LoVo (cell line): ENCODE measurements around the gene ACTR5.
"Not testable (repeated sequence)": the region's sequence is repeated elsewhere in the genome, so short reads cannot be mapped to it uniquely, and the experiment has no call there.

Source experiments
- DNase-seq: peaks from one replicate; pipeline ENCODE4 v3.0.0-alpha.2; 2016; ENCODE audit warnings: low spot score

ACTR5 gene

DNA sequence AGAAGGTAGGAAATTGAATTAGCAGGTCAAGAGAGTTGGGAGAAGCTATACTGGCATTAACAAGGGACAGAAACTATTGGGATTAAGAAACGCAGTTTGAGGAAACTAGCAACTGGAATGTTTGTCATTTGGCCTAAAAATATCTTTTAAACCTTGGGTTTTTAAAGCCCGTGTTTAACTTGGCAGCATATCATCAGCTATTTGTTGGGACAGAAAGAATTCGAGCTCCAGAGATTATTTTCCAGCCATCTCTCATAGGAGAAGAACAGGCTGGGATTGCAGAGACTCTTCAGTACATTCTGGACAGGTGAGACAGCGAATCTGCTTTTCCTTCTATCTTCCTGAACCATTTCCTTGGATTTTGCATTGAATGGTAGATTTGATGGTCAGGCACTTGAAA lies 17.8 kb downstream of the ACTR5 start:
- no peak for DNase-seq

DNA sequence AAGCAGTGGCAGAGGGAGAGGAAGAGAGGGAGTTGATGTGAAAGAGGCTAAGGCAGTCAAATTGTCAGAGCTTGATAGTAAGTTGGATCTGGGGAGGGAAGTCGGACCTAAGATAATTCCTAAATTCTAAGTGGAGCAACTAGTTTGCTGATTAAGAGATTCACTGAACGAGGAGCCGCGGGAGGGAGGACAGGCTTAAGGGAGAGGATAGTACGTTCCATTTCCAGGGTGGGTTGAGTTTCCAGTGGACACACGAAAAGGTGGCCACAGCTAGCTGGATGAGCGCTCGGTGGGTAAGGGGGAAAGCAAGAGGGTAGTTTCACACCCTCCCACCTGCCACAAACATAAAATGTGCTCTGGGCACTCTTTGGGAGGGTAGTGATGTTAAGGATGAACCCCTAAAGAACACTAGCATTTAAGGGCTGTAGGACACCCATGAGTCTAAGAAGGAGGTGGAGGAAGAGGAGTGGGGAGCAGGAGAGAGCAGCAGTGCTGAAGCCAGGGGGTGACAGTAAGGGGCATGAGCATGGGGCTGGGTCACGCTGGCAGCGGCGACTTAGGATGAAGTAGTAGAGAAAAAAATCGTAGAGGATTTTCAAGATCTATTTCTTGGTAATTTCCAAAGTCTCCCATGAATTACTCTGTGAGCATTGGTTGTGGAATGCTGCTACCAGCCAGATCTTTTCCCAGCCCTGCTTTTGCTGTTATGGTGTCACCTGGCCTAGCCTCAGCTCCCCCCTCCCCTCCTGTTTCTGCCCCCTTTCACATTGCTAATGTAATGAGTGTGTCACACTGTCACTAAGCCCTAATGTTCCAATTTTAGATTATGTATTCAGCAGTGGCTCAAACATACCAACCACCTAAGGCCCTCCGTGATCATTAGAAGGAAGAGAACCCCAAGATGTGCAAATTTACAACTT lies 21.4 kb downstream of the ACTR5 start:
- DNase-seq: no peak

DNA sequence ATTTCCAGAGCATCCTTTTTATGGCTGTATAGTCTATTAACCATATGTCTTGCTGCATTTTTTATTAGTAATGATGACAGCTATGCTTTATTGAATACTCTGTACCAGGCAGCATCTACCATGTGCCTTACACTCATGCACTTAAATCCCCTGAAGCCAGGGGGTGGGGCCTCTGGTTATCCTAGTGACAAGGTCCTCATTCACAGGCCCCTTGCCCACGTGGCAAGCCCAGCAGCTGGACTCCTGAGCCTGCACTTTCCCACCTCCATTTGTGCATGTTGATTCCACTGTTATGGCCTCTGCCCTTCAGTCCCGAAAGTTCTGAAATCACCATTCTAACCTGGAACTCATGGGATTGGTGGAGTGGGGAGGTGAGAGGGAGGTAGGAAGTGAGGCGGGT lies 22.3 kb downstream of the ACTR5 start:
- DNase-seq: no peak

DNA sequence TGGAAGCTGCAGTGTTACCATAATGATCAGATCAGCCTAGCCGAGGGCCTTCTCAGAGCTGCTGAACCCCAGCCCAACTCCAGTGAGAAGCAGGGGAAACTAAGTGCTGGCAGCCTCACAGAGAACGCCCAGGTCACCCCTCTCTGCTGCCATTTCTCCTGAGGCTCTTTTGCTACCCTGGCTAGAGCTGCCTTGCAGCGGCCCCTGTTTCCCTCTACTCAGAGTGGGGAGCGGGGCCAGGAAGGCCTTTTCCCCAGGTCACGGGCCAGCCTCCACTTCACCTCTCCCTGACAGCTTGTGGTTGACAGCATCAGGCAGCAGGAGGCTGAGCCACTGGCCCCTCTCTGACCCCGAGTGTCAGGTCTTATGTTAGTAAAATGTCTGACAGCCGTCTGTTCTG lies 22.7 kb downstream of the ACTR5 start:
- no peak for DNase-seq

DNA sequence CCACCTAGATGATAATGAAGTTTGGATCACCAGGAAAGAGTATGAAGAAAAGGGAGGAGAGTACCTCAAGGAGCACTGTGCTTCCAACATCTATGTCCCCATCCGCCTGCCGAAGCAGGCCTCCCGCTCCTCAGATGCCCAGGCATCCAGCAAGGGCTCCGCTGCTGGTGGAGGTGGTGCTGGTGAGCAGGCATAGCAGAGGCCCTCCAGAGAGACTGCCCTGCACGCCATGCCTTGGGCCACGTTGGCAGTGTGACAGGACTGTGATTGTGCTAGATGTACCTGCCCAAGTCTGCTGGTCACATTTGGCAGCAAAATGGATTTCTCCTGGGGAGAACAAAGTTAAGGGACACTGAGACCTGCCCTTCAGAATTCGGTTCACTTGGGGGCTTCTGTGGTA lies 23.4 kb downstream of the ACTR5 start:
- DNase-seq: no peak

DNA sequence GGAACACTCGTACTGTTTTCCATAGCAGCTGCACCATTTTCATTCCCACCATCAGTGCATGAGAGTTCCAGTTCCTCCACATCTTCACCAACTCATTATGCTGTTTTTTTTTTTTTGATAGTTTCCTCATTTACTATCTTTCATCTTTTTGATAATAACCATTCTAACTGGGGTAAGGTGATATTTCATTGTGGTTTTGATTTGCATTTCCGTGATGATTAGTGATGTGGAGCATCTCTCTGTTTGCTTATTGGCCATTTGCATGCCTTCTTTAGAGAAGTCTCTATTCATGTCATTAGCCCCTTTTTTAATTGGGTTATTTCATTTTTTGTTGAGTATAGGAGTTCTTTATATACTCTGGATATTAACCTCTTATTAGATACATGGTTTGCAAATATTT lies 25.9 kb downstream of the ACTR5 start:
- no peak for DNase-seq

DNA sequence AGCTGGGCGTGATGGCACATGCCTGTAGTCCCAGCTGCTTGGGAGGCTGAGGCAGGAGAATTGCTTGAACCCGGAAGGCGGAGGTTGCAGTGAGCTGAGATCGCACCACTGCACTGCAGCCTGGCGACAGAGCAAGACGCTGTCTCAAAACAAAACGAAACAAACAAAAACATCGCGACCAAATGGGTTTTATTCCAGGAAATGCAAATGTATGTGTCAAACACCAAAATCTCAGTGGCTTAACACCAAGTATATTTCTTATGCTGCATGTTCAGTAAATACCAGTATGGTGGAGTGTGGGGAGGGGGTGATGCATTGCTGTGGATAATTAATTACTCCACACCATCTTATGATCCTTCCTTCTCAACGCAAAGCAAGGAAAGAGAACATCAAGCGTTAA lies 28.1 kb downstream of the ACTR5 start:
- no peak for DNase-seq

DNA sequence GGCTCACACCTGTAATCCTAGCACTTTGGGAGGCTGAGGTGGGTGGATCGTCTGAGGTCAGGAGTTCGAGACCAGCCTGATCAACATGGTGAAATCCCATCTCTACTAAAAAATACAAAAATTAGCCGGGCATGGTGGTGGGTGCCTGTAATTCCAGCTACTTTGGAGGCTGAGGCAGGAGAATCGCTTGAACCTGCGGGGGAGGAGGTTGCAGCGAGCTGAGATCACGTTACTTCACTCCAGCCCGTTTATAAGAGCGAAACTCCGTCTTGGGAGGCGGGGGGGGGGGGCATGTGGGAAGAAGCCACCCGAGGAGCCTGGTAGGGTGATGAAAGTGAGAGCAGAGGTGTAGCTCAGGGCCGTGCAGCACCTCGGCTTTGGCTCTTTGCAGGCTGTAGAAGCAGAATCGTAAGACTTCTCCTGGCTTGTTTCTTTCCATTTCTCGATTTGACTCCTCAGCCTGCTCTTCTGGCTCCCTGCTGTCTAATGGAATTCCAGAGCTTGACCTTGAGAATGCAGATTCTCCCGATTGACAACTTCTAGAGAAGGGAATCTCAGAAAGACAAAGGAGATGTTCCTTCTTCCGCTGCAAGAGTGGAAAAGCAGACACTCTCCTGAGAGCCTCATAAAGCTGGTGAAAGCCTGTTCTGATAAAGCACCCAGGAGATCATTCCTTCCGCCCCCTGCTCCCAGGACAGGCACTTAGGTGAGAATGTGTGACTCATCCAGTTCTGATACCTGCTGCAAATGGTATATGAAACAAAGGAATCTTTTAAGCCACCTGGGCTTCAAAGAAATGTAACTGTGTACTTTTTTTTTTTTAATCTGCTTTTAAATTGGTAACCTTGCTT lies 31.2 kb downstream of the ACTR5 start:
- DNase-seq: peak; percentile 58

DNA sequence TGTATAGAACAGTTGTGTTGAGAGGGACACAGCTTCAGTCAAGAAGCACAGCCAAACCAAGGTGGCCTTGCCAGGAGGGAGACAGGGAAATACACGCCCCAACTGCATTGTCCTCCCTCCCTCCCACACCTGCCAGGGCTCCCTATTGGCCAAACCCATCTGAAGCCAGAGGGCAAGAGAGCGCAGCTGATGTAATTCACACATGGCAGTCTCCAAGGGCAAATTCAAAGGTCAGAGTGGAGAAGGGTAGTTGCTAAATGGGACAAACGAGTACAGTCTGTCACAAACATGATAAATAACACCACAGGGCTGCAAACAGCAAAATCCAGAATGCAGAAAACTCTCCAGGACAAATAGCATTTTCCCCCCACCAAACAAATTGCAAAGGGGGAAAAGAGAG lies 34.0 kb downstream of the ACTR5 start:
- no peak for DNase-seq

DNA sequence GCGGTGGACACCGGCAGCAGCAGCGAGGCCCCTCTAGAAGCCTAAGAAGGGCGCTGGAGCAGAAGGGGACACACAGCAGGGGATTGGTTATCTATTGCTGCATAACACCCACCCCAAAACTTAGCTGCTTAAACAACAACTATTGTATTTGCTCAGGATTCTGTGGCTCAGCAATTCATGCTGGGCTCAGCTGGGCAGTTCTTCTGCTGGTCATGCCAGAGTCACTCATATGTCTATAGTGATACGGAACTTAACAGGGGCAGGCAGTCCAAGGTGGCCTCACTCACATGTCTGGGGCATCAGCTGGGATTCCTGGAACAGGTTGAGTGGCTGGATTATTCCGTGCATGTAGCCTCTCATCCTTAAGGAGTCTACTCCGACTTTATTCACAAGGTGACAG lies 39.6 kb downstream of the ACTR5 start:
- no peak for DNase-seq

DNA sequence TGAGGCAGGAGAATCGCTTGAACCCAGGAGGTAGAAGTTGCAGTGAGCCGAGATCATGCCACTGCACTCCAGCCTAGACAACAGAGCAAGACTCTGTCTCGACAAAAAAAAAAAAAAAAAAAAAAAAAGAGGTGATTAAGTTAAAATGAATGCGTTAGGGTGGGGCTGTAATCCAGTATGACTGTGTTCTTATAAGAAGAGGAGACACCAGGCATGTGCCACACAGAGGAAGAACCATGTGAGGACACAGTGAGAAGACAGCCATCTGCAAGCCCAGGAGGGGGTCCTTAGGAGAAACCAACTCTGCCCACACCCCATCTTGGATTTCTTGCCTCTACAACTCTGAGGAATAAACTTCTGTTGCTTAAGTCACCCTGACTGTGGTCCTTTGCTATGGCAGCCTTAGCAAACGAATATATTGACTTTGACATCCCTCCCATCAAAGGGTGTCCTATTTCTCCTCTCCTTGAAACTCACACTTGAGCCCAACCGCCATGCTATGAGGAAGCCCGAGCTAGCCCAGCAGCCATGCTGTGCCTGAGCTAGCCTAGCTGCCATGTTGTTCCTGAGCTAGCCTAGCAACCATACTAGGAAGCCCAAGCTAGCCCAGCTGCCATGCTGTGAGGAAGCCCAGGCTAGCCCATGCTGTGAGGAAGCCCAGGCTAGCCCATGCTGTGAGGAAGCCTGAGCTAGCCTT lies 41.4 kb downstream of the ACTR5 start:
- peak; percentile 65 for DNase-seq

DNA sequence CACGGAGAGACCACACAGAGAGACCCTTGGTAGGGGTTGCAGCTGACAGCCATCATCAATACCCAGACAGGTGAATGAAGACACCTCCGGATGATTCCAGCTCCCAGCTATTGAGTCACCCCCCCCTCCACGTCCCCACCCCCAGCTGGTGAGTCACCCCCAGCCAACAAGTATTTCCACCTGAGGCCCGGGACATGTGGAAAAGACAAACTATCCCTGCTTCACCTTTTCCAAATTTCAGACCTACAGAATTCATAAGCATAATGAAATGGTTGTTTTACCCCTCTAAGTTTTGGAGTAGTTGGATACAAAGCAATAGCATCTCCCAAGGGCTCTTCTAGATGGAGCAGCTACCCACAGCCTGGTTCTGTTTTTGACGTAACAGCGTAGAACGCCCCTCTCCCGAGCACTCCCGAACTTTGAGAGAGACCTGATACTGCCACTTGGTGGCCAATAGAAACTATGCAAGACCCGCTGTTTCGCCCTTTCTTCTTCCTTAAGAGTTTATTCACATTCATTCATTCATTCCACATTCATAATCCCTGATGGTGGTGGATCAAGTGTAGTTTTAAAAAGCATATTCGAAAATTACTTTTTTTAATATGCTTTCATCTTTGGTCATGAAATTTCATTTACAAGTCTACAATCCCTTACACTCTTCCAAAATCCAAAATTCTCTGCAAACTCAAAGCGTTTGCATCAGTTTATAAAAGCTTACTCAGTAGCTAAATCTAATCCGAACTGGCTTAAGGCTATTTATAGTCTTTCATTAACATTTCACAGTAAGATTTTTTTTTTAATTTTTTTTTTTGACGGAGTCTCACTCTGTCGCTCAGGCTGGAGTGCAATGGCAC lies 42.2 kb downstream of the ACTR5 start:
- no peak for DNase-seq

DNA sequence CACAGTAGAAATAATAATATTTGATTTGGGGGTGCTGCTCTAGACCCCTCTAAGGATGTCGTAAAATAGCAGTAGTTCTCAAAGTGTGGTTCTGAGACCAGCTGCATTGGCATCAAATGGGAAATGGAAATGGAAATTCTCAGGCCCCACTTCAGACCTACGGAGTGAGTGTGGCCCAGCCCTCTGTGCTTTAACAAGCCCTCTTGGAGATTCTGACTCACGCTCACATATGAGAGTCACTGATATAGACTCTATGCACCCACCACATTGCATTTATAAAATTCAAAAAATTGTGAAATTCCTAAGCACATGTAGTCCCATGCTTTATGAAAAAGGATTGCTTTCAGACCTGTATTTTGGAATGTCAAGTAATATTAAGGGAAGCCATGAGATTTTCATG lies 43.0 kb downstream of the ACTR5 start:
- no peak for DNase-seq

DNA sequence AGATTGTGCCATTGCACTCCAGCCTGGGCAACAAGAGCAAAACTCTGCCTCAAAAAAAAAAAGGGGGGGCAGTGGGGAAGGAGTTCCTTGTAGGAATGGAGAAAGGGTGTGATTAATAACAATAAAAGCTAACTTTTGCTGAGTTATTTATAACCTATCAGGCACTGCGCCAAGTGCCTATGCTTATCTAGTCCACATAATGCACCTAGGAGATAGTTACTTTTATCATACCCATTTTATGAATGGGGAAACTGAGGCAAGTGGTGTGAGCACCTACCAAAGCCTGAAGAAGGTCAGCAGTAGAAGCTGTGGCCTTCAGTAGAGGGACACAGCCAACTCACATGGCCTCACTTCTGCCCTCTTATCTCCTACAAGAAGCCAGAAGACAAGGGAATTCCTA lies 43.7 kb downstream of the ACTR5 start:
- no peak for DNase-seq

DNA sequence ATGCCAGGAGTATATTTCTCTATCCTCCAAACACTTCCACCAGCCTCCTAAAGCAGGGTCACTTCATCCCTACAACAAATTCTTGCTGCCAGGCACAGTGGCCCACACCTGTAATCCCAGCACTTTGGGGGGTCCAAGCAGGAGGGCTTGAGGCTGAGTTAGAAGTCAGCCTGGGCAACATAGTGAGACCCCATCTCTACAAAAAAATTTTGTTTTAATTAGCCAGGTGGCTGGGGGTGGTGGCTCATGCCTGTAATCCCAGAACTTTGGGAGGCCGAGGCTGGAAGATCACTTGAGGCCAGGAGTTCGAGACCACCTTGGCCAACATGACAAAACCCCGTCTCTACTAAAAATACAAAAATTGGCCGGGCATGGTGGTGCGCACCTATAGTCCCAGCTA lies 45.8 kb downstream of the ACTR5 start:
- not testable (repeated sequence) for DNase-seq

DNA sequence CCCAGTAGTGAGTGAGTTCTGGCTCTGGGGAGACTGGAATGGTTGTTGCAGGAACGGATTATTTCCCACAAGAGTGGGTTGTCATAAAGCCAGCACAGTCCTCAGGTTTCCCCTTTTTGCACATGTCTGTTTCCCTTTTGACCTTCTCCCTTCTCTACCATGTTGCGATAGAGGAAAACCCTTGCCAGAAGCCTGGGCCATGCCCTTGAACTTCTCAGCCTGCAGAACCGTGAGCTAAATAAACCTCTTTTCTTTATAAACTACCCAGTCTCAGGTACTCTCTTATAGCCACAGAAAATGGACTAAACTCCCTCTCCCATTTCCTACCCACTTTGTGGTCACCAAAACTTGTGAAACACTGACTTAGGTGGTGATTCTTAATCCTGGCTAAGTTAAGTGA lies 50.0 kb downstream of the ACTR5 start:
- DNase-seq: no peak

DNA sequence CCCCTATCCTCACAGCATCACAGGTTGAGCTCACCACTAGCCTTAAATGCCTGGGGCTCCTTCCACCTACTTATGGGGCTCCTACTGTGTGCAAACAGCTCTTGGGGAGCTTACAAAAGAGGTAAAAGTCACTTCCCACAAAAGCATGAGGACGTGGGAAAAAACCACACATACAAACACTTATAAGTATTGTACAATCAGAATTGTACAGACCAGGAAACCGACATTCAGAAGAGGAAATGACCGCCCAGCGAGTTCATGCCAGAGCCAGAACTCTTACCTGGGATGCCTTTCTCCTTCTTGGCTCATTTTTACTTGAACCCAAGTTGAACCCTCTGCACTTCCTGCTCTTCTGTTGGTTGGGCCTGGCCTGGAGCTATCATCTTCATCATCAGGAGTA lies 50.9 kb downstream of the ACTR5 start:
- DNase-seq: no peak

DNA sequence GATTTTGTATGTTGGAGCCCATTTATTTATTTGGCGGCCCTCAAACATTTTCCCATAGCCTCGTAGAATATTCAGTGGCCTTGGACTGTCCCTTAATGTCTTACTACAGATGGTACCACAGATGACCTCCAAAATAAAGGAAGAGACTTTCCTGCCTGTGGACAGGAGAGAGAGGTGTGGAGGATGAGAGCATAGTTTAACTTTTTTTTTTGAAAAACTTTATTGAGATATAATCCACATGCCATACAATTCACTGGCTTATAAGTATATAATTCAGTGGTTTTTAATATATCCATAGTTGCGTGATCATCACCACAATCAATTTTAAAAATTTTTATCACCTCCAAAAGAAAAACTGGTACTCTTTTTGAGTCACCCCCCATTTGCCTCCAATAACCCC lies 52.6 kb downstream of the ACTR5 start:
- DNase-seq: no peak

DNA sequence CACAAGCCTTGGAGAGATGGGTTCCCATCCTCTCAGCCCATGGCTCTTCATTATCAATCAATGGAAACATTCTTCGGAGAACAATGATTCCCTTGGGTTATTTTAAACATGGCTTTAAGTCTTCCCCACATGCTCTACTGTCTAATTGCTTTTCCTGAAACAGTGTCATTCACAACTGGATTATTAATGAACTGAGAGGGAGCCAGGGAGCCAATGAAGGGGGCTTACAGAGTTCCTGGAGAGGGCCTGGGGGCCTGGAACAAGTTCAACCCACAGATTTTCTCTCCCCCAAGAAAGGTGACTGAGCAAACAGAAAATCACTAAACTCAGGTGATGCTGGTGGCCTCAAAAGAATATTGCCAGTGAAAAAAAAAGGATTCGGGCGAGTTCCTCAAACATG lies 56.0 kb downstream of the ACTR5 start:
- no peak for DNase-seq

DNA sequence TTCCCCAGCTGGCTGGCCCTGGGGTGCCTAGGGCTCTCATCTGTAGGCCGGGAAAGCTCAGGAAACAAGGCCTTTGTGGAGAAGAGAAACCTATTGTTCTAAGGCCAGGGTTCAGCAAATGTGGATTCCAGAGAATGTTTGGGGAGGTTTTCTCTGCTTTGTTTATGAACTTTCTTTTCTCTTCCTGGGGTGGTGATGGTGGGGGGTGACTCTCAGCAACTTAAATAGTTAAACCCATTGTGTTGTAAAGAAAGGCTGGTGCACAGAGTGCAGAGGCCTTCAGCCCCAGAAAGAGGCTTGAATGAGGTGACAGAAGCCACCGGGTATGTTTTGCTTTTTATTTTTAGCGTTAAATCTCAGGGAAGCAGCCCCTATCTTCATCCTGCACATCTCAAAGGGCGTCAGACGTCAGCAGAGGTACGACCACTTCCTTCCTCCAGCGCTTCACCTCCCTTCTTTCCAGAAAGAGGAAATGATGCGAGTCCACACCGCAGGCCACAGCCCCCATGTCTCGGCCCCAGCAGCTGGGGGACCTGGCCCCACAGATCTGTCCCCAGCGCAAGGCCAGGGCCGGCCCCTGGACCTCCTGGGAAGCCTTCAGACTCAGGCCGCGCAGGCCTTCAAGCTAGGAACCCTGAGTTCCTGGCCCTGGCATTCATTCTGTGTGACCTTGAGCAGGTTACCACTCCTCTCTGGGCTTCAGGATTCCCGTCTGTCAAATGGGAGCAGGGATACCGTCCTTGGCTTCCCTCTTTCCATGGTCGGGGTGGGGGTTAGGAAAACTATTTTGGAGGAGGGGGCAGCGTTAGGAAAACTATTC lies 56.6 kb downstream of the ACTR5 start:
- DNase-seq: no peak

DNA sequence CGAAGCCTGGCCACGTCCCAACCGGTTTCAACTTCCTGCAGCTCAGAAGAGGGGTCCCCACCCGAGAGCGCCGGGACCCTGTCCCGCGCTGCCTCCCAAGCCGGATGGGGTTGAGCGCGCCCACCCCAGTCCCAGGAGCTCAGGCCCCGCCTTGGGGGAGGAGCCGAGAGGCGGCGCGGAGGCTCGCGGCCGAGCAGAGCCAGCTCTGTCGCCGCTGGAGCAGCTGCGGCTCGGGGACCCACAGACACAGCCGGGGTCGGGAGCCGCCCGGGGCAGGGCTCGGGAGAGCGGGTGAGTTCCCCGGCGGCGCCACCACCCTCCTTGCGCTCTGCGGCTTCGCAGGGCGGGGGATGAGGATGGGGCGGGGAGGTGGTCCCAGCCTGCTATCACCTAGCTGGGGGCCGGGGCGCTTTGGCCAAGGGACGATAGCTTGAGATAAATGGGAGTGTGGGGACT lies 57.3 kb downstream of the ACTR5 start, which contains the start of gene PPP1R16B:
Gene PPP1R16B, plus strand, starts transcription at position 196 of the 456 bp plus-strand sequence. CDS start 30,229 bp downstream, outside the sequence.
- no peak for DNase-seq
